AG09309 (cell line): ENCODE data around the gene LRP1B.

Source experiments
- DNase-seq: peaks from one replicate; pipeline ENCODE4 v3.0.0-alpha.2; 2010; ENCODE audit warnings: low read depth
- H3K4me3 ChIP-seq: 2 replicates; pipeline ENCODE4 v1.5.1; 2011; ENCODE audit warnings: mild to moderate bottlenecking, low read depth, low read length, moderate library complexity; ENCODE audit not compliant: control insufficient read depth
- TF ChIP-seq, protein P1 (sequence below): IDR thresholded peaks from 2 replicates; pipeline ENCODE4 v1.5.1; 2011; ENCODE audit warnings: mild to moderate bottlenecking, low read depth, low read length, inconsistent platforms; ENCODE audit not compliant: insufficient read depth, control insufficient read depth; ENCODE audit errors: missing control alignments

Gene LRP1B

DNA sequence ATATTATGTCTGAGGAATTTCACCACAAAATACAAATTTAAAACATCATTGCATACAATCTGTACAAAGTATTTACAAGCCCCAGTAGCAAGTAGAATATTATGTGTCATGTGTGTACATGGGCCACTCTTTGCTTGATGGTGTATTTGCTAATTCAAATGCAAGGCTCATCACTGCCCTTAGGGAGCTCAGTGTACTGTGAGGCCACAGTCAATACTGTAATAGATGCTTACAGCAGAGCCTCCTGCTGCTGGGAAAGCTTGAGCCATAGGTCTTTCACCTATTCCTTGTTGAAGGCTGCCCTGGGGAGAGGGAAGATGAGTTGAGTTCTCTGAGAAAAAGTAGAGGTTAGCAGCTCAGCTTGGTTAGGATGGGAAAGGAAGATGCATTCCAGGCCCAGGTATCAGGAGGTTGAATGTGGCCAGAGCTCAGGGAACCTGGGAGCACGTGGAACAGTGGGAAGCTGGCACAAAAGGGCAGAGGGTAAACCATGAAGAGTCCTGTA is 189.6 kb downstream of the LRP1B start:
- TF ChIP-seq, protein P1, sequence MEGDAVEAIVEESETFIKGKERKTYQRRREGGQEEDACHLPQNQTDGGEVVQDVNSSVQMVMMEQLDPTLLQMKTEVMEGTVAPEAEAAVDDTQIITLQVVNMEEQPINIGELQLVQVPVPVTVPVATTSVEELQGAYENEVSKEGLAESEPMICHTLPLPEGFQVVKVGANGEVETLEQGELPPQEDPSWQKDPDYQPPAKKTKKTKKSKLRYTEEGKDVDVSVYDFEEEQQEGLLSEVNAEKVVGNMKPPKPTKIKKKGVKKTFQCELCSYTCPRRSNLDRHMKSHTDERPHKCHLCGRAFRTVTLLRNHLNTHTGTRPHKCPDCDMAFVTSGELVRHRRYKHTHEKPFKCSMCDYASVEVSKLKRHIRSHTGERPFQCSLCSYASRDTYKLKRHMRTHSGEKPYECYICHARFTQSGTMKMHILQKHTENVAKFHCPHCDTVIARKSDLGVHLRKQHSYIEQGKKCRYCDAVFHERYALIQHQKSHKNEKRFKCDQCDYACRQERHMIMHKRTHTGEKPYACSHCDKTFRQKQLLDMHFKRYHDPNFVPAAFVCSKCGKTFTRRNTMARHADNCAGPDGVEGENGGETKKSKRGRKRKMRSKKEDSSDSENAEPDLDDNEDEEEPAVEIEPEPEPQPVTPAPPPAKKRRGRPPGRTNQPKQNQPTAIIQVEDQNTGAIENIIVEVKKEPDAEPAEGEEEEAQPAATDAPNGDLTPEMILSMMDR: no peak
- no peak for DNase-seq
- no peak overlapping the region for H3K4me3 ChIP-seq

- TF ChIP-seq, protein P1: no peak
- H3K4me3 ChIP-seq: no peak overlapping the region
- no peak for DNase-seq
Observed at GRCh38 chr2:141940709-141941108, 190.1 kb downstream of the LRP1B start.

DNA sequence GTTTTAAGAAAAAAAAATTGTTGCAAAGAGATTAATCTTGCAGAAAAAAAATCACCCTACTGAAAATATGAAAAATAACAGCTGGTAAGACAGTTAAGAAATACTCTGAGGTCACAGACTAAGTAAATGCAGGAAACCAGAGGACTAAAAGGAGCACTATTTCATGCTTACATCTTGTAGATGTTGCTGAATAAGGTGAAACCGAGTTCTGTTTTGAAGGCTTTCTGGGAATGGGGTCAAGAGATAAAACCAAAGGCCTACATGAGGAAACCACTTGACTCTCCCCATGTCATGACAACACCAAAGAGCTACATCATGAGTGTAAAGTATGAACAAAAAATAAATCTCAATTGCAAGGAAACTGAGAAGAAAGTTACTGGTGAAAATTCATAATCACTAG is 197.6 kb downstream of the LRP1B start:
- H3K4me3 ChIP-seq: no peak overlapping the region
- TF ChIP-seq, protein P1: no peak
- no peak for DNase-seq

DNA sequence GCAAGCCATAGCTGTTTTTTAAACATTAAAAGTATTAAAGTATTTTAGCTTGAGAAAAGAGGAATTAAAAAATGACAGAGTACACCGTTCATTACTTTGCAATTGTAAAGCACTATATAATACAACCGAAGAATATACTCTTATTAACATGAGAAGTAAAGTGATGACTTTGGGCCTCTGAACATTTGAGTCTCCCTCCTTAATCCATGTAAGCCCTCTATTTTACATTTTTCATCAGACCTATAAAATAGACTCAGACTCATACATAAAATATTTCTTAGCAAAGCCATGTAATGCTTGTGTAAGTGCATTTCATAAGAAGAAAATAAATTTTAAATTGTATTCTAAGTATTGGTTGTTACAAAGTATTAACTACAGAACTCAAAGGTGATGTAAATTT is 198.6 kb downstream of the LRP1B start:
- DNase-seq: no peak
- TF ChIP-seq, protein P1: no peak
- no peak overlapping the region for H3K4me3 ChIP-seq

- DNase-seq: no peak
- TF ChIP-seq, protein P1: no peak
- H3K4me3 ChIP-seq: no peak overlapping the region
Observed at GRCh38 chr2:141931797-141932196, 199.0 kb downstream of the LRP1B start.

DNA sequence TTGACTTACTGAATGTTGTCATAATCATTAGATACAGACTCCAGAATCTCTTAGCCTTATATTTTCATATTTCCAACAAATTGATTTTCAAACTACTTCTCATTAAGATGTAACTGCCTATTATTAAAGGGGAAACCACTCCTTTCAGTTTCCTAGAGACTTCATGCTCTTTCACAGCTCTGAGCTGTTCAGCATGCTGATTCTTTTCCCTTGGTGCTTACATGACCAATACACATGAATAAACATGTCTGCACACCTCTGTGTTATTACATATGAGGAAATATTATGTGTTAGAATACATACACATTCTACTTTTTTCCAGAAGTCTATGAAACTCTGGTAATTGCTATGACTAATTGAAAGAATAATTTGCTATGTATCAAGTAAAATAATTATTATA is 200.0 kb downstream of the LRP1B start:
- no peak for DNase-seq
- H3K4me3 ChIP-seq: no peak overlapping the region
- TF ChIP-seq, protein P1: no peak
